Stimulated activated naive CD4-positive, alpha-beta T cell (primary cell): ENCODE data around the gene ZNF837.
"Not testable (repeated sequence)": the region's sequence is repeated elsewhere in the genome, so short reads cannot be mapped to it uniquely, and the experiment has no call there.

Source experiments
- DNase-seq, 6 experiments: peaks; one replicate each; lab custom pipeline; 2025; lab: John Stamatoyannopoulos, UW

ZNF837 gene

DNA sequence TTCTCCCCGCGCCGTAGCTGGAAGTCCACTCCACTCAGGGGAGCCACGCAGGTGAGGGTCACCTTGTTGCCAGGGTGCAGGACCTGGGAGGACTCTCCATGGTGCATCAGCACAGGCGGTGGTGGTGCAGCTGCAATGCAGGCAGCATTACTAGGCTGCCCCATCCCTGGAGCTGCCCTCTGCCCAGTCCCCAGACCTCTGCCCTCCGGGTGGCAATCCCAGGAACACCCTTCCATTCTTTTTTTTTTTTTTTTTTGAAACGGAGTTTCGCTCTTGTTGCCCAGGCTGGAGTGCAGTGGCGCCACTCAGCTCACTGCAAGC, 29.3 kb downstream of the ZNF837 start:
- DNase-seq, result no peak

- no peak for DNase-seq
Measured at GRCh38 chr19:58350871-58351557, 29.8 kb downstream of the ZNF837 start.

DNA sequence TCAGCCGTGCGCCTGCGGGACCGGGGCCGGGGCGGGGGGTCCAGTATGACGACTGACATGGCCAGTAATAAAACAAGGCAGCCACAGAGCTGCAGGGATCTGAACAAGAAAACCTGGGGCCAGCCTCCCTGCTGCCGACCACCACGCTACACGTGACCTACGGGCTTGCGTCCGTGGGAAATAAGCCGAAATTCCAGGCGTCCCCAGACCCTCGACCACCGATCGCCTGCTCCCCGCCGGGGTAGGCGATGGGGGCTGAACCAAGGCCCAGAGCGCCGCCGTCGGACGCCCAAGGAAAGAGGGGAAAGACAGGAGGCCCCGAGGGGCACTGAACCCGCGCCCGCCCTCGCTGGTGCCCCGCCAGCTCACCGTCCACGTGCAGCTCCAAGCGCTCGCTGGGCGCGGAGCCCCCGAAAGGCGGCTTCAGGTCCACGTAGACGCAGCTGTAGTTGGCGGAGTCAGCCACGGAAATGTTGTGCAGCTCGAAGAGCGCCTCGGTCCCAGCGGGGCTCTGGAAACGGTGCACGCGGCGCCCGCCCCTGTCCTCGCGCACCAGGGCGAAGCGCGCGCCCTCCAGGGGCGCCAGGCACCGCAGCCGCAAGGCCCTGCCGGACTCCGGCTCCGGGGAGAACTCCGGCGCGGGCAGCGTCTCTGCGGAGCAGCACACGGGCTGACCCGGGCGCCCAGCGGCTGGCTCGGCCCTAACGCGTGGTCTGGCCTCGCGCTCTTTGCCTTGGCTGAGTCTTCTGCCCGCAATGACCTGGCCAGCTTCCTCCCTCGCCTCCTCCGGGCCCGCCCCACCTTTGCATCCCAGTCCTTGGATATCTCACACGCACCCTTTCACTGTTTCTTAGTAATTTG, 30.6 kb downstream of the ZNF837 start:
- no peak for DNase-seq

- DNase-seq, result no peak
Measured at GRCh38 chr19:58349590-58349989, 31.2 kb downstream of the ZNF837 start.

- not testable (repeated sequence) for DNase-seq
Measured at GRCh38 chr19:58348080-58348479, 32.8 kb downstream of the ZNF837 start.

- DNase-seq, result peak; percentile 54 to 75 (median 68)
Measured at GRCh38 chr19:58346961-58347929, 33.6 kb downstream of the ZNF837 start.

- DNase-seq, result no peak
Measured at GRCh38 chr19:58345558-58345957, 35.3 kb downstream of the ZNF837 start.

GRCh38 chr19:58338825-58339558, 41.8 kb downstream of the ZNF837 start:
- no peak for DNase-seq

- no peak for DNase-seq
Measured at GRCh38 chr19:58338336-58338735, 42.5 kb downstream of the ZNF837 start.

- no peak for DNase-seq
Measured at GRCh38 chr19:58336820-58337219, 44.0 kb downstream of the ZNF837 start.

DNA sequence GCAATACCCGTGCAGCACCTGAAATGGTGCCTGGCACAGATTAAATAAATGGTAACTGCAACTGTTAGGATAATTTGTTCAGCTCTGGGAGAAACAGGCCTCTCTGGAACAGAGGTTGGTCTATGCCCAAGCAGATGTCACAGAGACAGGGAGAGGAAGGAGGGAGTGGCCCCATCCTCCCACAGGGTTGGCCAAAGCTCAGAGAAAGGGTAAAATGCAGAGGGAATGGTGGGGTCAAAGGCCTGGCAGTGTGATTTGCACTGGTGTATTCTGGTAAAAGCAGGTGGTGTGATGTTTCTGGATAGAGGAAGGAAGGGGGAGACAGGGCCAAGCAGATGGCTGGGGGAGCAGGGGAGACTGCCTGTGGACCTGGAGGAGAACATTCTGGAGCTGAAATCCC, 44.6 kb downstream of the ZNF837 start:
- DNase-seq, result no peak

- no peak for DNase-seq
Measured at GRCh38 chr19:58335630-58336029, 45.2 kb downstream of the ZNF837 start.

GRCh38 chr19:58334691-58335249, 46.1 kb downstream of the ZNF837 start:
- DNase-seq, result no peak

- DNase-seq, result no peak
Measured at GRCh38 chr19:58332697-58333096, 48.1 kb downstream of the ZNF837 start.

GRCh38 chr19:58330458-58330857, 50.4 kb downstream of the ZNF837 start:
- no peak for DNase-seq

GRCh38 chr19:58328999-58329398, 51.8 kb downstream of the ZNF837 start:
- no peak for DNase-seq

GRCh38 chr19:58326914-58327726, 53.7 kb downstream of the ZNF837 start, which contains the start of gene ZSCAN22:
TSS of gene ZSCAN22 (plus strand) at chr19:58326994. CDS start at chr19:58334803, 7,809 bp downstream.
- peak; percentile 45 to 83 (median 77) for DNase-seq

DNA sequence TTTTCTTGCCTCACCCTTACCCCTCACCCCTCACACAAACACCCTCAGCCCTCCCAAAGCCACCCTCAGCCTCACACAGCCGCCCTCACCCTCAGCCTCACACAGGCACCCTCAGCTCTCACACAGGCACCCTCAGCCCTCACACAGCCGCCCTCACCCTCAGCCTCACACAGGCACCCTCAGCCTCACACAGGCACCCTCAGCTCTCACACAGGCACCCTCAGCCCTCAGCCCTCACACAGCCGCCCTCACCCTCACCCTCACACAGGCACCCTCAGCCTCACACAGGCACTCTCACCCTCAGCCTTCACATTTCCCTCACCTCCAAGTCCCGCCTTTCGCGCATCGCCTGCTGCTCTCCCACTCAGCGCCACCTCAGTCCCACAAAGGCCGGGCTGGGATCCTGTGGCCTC, 54.3 kb downstream of the ZNF837 start:
- DNase-seq, result no peak

- DNase-seq, result no peak
Measured at GRCh38 chr19:58325311-58326022, 55.4 kb downstream of the ZNF837 start.

DNA sequence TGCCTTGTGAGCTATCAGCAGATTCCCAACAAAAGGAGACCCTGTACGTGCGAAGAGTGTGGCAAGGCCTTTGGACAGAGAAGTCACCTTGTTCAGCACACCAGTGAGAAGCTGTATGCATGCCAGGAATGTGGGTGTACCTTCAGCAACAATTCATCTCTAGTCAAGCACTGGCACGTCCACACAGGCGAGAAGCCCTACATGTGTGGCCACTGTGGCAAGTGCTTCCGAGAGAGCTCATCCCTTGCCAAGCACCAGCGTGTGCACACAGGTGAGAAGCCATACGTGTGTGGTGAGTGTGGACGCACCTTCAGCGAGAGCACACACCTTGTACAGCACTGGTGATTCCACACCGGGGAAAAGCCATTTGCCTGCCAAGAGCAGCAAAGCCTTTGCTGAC, 61.6 kb downstream of the ZNF837 start:
- DNase-seq, result no peak
